Activated gamma-delta T cell treated with anti-CD3 and anti-CD28 coated beads, Interleukin-2, amount 50 U/mL, for 16 hours (primary cell): ENCODE results near the gene TUBA3D.
"Not testable (repeated sequence)": the region's sequence is repeated elsewhere in the genome, so short reads cannot be mapped to it uniquely, and the experiment has no call there.

Experiments
- DNase-seq: peaks from one replicate; pipeline ENCODE4 v3.0.0-alpha.2; 2020; ENCODE audit warnings: low read depth

TUBA3D gene

DNA sequence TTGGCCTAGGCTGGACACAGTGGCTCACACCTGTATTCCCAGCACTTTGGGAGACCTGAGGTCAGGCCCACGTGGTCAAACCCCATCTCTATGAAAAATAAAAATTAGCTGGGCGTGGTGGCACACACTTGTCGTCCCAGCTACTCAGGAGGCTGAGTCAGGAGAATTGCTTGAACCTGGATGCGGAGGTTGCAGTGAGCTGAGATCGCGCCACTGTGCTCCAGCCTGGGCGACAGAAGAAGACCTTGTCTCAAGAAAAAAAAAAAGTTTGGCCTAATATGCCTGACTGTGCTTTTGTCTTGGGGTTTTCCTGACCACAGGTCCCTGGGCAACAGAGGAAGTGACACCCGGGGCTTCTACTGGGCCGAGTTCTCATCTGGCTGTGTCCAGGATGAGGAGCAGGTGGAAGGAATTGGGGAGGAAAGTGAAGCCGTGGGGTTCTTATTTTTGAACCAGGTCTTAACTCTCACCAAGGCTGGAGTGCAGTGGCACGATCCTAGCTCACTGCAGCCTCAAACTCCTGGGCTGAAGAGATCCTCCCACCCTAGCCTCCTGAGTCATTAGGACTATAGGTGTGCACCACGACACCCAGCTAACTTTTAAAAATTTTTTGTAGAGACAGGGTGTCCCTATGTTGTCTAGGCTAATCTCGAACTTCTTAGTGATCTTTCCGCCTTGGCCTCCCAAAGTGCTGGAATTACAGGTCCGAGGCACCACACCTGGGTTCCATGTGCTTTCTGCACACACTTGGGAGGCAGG lies 38.7 kb downstream of the TUBA3D start:
- DNase-seq, result not testable (repeated sequence)

GRCh38 chr2:131515235-131515634 lies 39.3 kb downstream of the TUBA3D start:
- DNase-seq, result not testable (repeated sequence)

DNA sequence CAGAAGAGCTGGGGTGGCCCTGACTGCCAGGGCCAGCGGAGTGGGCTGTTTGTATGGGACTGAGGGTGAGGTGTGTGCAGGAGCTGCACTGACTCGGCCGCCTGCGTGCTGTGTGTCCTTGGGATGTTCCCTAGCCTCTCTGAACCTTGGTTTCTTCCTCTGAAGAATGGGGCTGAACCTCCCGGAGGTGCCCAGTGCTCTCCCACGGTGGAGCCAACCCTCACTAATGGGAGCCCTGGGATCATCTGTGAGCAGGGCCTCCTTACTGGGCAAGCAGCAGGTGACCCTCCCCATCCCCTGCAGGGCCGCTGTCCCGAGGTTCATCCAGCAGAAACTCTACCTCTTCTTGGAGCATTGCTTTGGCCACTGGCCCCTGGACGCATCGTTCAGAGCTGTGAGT lies 40.1 kb downstream of the TUBA3D start:
- DNase-seq, result no peak

- not testable (repeated sequence) for DNase-seq
These were observed 40.7 kb downstream of the TUBA3D start for GRCh38 chr2:131516621-131517020.

DNA sequence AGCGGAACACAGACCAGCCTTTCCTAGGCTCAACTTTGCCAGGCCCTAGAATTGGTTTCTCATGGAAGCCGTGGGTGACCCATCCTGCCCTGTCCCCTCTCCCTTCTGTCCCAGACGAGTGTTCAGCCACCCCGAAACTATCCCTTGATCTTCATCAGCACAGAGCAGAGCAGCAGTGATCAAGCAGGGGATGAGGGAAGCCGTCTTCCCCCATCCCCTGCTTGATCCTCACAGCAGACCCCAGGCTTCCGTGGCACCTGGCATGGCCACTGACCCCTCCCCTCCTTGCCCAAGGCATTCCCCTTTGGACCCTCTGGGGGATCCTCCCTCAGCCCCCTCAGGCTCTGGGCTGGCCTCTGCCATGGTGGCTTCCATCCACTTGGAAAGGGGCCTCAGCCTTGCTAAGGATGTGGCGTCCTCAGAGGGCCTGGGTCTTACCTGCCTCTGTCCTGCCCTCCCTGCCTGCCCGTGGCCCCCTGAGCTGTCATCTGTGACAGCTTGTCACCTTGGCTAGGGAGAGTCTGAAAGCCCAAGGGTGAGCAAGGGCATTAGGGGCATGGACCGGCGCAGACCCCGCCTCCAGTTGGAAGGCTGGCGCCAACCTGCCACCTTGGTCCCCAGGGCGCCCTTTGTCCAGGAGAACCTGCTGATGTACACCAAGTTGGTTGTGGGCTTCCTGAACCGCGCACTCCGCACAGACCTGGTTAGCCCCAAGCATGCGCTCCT lies 41.4 kb downstream of the TUBA3D start:
- no peak for DNase-seq

- DNase-seq, result not testable (repeated sequence)
These were observed 41.9 kb downstream of the TUBA3D start for GRCh38 chr2:131517856-131518255.

DNA sequence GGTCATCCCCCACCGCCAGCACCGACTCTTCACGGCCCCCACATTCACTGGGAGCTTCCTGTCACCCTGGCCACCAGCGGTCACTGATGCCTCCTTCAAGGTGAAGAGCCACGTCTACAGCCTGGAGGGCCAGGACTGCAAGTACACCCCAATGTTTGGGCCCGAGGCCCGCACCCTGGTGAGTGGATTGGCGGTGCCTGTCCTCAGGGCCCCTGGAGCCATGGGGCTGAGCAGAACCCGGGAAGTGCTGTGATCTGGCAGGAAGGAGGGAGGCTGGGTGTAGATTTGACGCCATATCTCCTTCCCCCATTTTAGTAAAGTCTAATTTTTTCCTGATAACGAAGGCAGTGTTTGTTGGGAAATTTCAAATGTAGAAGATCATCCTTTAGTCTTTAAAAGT lies 42.6 kb downstream of the TUBA3D start:
- not testable (repeated sequence) for DNase-seq

DNA sequence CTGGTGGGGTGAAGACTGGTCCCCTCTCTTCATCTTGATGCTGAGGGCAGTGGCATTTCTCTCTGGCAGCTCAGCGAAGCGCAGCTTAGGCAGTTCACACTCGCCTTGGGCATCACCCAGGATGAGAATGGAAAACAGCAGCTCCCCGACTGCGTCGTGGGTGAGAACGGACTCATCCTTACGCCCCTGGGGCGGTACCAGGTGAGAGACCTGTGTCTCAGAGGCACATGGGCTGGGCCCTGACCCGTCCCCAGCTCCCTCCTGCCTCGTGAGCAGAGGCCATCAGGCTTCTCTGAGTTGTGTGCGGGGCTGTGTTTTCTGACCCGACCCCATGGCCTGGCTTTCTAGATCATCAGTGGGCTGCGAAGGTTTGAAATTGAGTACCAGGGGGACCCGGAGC lies 43.5 kb downstream of the TUBA3D start:
- no peak for DNase-seq

- not testable (repeated sequence) for DNase-seq
These were observed 44.1 kb downstream of the TUBA3D start for GRCh38 chr2:131519871-131520470.

DNA sequence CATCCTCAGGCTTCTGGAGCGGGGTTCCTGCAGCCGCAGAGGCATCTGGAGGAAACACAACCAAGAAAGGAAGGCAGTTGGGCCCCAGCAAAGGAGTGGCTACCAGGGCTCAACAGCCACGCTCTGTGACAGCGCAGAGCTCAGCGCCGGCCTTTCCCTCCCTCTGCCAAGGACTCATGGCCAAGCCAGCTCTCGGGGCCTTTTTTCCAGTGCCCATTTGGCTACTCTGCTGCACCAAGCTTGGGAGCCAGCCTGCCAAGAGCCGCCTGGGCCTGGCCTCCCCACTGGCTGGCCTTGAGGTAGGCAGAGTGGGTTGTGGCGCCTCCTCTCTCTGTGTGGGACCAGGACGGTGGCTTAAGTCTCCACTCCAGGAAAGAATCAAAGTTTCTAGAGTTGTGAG lies 44.6 kb downstream of the TUBA3D start:
- no peak for DNase-seq

DNA sequence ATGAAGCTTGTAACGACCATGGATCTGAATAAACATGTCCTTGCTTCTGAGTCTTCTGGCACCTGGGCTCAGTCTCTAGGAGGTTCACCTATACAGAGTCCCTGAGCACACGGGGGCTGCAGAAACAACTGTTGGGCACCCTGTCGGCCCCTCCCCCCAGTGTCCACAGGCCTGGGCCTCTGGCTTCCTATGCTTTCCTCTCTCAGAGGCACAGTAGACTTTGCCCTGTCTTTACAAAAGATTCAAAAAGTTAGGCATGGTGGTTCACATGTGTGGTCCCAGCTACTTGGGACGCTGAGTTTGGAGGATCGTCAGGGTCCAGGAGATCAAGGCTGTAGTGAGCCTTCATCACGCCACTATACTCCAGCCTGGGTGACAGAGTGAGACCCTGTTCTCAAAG lies 45.6 kb downstream of the TUBA3D start:
- DNase-seq, result not testable (repeated sequence)

DNA sequence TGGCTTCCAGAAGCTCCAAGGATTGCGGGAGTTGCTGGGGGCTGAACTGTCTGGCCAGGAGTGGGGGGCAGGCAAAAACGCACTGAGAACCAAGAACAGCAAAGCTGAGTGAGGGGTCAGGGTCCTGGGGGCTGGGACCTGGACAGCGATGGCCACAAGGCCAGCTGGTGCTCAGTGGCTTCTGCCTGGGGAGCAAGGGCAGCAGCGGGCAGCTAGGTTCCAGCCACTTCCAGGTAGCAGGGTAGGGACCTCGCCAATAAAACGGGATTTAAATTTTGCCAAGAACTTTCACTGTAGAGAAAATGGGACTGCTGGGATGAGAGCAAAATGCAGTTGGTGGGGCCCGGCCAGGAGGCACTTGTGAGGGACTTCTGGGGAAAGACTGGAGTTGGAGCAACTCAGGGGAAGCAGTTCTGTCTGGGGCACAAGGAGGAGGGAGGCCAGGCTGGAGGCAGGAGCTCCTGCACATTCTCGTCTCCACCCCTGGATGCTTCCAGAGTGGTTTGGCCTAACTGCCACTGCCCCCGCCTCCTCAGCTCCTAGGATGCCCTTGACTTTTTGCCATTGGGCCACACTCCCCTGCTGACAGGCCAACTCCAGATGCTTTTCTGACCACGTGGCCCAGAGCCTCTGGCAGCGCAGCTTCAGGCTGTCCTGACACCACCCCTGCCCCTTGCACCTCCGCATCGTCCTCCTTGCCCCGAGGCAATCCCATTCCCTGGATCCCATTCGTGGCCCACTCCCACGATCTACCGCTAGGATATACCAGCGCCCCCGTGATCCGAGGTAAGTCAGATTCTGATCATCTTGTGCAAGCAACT lies 46.3 kb downstream of the TUBA3D start:
- no peak for DNase-seq

DNA sequence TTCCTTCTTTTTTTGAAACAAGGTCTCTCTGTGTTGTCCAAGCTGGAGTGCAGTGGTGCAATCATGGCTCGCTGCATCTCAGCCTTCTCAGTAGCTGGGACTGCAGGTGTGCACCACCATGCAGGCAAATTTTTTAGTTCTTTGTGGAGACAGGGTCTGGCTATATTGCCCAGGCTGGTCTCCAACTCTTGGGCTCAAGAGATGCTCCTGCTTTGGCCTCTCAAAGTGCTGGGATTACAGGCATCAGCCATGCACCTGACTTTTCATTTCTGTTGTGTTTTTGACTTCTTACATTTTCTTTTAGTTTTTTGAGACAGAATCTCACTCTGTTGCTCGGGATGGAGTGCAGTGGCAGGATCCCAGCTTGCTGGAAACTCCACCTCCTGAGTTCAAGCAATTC lies 49.3 kb downstream of the TUBA3D start:
- not testable (repeated sequence) for DNase-seq

GRCh38 chr2:131527131-131528001 lies 51.4 kb downstream of the TUBA3D start, which contains the start of gene CCDC74A:
Gene CCDC74A, plus strand, starts transcription at chr2:131527888. Its CDS starts 83 bp downstream, at chr2:131527971.
- DNase-seq, result peak; percentile 62

DNA sequence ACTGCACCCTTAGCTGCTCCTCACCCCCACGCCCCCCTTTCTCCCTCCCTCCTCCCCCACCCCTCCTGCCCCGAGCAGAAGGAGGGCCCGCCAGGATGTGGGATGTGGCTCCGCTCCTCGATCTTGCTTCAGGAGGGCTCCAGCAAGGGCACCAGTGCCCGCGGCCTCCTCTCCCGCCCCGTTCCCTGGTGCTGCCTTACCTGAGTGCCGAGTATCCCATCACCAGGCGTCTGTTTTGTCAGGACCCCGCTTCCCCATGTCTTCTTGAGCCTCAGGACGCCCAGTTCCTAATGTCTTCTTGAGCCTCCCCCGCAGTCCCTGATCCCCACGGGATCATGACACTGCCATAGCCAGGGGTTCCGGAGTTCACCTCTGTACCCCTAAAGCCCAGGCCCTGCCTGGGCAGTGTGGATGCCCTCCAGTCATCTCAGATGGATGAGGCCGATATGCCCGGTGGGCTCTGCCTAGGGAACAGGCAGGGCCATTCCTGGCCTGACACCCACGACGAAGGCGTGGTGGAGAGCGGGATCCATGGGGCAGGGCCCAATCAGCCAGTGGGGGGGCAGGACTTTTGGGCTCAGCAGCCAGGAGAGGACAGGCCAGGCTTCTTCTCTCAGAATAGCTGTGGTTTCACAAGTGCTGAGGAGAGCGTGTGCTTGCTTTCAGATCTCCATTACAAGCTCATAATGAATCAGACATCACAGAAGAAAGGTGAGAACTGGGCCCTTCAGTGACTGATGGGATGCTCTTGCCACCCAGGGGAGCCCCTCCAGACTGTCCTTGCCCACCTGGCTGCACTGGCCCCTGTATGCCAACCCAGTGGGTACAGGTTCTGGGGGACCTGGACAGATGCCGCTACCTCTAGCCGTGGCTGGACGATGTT lies 53.3 kb downstream of the TUBA3D start:
- not testable (repeated sequence) for DNase-seq

DNA sequence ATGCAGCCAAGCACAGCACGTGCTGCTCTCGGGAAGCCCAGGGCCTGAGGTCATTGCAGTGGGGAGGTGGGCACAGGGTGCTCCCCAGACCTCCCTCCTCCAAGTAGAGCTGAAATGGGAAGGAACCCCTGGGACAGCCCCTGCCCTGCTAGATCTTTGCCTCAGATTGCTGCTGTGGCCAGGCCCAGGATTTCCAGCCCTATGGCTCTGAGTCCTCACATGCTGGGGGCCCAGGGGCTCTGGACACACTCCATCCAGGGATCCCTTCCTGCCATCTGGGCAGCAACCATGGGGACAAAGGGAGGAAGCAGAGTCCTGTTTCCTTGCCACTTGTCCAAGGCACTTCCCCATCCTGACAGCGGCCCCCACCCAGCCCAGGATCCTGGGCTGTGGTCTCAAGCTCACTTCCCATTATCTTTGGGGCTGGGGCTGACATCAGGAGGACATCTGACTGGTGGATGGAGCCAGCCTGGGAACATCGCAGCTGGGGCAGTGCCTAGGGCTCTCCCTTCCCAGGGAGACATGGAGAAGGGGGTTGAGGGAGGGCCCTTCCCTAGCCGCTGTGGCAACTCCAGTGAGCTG lies 54.0 kb downstream of the TUBA3D start:
- not testable (repeated sequence) for DNase-seq

GRCh38 chr2:131530626-131531344 lies 54.9 kb downstream of the TUBA3D start:
- not testable (repeated sequence) for DNase-seq

DNA sequence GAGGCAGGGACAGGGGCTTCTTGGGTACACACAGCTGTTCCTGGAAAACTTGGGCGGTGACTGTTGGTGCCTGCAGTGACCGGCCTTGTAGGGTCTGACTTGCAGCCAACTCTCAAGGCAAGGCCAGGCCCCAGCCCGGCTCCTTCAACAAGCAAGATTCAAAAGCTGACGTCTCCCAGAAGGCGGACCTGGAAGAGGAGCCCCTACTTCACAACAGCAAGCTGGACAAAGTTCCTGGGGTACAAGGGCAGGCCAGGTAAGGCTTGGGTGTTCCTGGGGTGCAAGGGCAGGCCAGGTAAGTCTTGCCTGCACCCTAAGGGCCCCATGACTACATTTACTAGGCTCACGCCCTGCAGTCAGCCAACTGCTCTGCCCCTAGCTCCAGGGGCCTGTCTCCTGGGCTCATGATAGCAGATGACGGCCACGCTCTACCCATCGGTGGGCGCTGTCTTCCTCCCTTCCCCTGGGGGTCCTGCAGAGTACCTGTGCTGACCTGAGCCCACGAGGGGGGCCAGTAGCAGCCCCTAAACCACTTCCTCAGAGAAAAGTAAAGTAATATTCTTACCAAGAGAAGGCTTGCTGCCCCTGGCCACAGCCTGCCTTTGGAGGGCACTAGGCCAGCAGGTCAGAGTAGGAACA lies 55.7 kb downstream of the TUBA3D start:
- DNase-seq, result not testable (repeated sequence)
